Activated CD4-positive, alpha-beta T cell treated with anti-CD3 and anti-CD28 coated beads, Interleukin-2, amount 10 ng/mL, durations not matched to agents 24 days and 14 days (primary cell): Measurements from ENCODE around the gene GNAI1. TPM values are rescaled to one million over a fixed set of nuclear protein-coding genes. Genes with fewer than 3 reads are reported as not detected.

Source experiments
- DNase-seq: peaks from one replicate; pipeline ENCODE4 v3.0.0; 2022
- H3K27ac Mint-ChIP-seq: one replicate; pipeline ENCODE4 v1.8.0; 2022; ENCODE audit warnings: mild to moderate bottlenecking, mixed read lengths
- H3K27me3 Mint-ChIP-seq: one replicate; pipeline ENCODE4 v1.8.0; 2022; ENCODE audit warnings: mixed read lengths
- H3K36me3 Mint-ChIP-seq: one replicate; pipeline ENCODE4 v1.8.0; 2022; ENCODE audit warnings: low read depth, mild to moderate bottlenecking, mixed read lengths
- H3K4me1 Mint-ChIP-seq: one replicate; pipeline ENCODE4 v1.8.0; 2021; ENCODE audit warnings: mixed read lengths
- H3K4me3 Mint-ChIP-seq: one replicate; pipeline ENCODE4 v1.8.0; 2022; ENCODE audit warnings: mild to moderate bottlenecking, moderate library complexity, mixed read lengths
- H3K9me3 Mint-ChIP-seq: one replicate; pipeline ENCODE4 v1.8.0; 2021; ENCODE audit warnings: mixed read lengths
- intact Hi-C: fragments of 100-400 bp; cut with micrococcal nuclease; formaldehyde crosslinking; loops from one replicate; pipeline ENCODE4 v1.15.1; 2023
- total RNA-seq: library from RNA; stranded (reverse); gene quantifications from 2 replicates; pipeline ENCODE4 v1.2.3, GENCODE V29; 2022

GNAI1 gene
- total RNA-seq, 1 donor from 2014 or later: 5.7 TPM

DNA sequence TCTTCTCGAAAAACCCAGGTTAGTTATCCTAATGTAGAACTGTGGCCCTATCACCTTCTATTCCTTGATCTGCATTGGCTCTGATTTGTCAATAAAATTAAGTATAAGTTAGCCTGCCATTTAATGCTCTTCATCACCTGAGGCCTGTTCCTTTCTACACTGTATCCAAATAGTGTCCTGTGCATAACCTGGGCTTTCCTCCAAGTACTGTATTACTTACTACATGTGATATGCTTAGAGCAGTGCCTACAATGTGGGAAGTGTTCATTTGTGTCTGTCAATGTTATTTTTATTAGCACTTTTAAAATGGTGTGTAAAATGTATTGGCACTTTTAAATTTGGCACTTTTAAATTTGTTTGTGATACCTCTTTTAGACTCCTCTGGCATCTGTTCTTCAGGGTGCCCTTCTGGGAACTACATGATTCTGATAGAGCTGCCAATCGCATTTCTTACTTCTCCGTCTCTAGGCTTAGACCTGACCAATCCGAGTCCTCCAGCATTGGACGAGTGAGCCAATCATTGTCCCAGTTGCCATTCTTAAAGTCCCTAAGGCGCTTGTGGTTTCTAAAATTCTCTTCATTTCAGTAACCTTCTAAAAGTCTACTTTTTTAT, 85.5 kb downstream of the GNAI1 start:
- H3K36me3 Mint-ChIP-seq: no peaks in the 10 kb centered on the region
- no peak overlapping the region for H3K27ac Mint-ChIP-seq
- no peak overlapping the region for H3K4me3 Mint-ChIP-seq
- no peaks in the 10 kb centered on the region for H3K27me3 Mint-ChIP-seq
- intact Hi-C loops: no loop called here
- H3K9me3 Mint-ChIP-seq: no peaks in the 10 kb centered on the region
- DNase-seq: no peak
- peaks cover 9% of the 10 kb centered on the region for H3K4me1 Mint-ChIP-seq

DNA sequence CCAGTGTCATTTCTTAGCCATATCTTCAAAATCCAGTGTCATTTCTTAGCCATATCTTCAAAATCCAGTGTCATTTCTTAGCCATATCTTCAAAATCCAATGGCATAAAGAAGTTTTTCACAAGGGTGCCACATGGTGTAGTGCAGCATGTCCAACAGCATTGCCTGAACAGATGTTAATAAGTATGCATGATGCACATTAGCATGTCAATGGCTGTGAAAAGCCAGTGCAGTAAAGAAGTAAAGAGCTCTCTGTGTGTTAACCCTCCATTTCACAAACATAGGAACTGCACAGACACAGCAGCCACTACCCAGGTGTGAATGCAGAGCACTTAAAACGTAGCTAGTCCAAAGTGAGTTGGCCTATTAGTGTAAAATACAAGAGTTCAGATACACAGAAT, 89.8 kb downstream of the GNAI1 start:
- Mint-ChIP-seq H3K27me3 (peaks cover 8% of the 10 kb centered on the region), H3K4me1 (no peaks in the 10 kb centered on the region), H3K4me3 (no peak overlapping the region), H3K36me3 (no peaks in the 10 kb centered on the region), H3K9me3 (no peaks in the 10 kb centered on the region), H3K27ac (no peak overlapping the region)
- DNase-seq: no peak
- intact Hi-C loops: no loop called here

DNA sequence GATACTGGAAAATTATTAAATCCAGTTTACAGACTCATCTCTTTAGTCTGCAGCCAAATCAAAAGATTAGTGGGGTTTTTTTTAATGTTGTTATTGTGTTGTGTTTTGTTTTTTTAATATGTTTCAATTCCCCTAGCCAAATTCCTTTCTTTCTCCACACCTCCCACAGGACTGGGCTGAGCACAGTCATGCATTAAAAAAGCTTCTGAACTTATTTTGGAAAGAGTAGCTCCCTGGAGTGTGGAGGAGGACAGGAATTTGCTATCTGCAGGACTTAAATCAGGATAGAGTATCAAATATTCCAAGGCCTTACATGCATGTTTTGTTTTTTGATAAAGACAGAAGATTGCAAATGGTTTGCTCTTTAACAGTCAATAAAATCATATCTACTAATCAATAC, 90.7 kb downstream of the GNAI1 start:
- H3K27me3 Mint-ChIP-seq: peaks cover 8% of the 10 kb centered on the region
- no peak overlapping the region for H3K4me3 Mint-ChIP-seq
- DNase-seq: no peak
- H3K4me1 Mint-ChIP-seq: no peaks in the 10 kb centered on the region
- H3K36me3 Mint-ChIP-seq: no peaks in the 10 kb centered on the region
- intact Hi-C loops: no loop called here
- H3K27ac Mint-ChIP-seq: no peak overlapping the region
- no peaks in the 10 kb centered on the region for H3K9me3 Mint-ChIP-seq

DNA sequence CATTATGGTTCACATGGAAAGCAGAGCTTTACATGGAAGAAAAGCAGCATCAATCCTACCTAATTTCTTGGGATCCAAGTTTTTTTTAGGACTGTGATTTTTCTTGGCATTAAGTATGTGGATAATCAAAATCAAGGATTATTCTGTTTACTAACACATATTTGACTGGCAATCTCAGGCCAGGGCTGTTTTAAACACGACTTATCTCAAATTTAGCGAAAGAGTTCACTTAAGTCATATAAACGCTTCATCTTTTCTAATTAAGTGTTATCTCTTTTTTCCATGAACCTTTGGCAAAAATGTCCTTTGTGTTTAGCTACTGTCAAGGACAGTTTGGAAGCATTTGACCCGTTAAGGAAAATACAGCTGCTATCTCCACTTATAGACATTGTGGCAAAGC, 92.0 kb downstream of the GNAI1 start:
- intact Hi-C loops: no loop called here
- Mint-ChIP-seq H3K36me3 (no peaks in the 10 kb centered on the region), H3K27me3 (peaks cover 8% of the 10 kb centered on the region), H3K27ac (no peak overlapping the region), H3K4me3 (no peak overlapping the region), H3K4me1 (no peaks in the 10 kb centered on the region), H3K9me3 (no peaks in the 10 kb centered on the region)
- DNase-seq: no peak

DNA sequence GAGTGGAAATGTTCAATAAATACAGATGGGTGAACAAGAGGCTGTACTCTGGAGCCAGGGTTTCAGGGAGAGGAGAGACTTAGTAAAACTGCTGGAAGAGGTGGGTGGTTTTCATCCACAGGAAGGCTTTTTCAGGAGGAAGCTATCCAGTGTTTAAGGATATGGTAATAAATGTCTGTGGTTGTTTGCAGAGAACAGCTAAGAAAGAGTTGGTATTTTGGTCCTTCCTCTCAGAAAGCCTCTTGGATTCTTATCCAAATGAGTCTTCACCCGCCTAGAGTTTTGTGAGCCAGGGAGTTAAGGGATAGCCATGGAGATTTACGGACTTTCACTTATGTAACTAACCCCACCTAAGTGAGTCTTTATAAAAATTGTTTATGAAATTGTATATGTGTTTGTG, 95.7 kb downstream of the GNAI1 start:
- Mint-ChIP-seq H3K27ac (no peak overlapping the region), H3K36me3 (no peaks in the 10 kb centered on the region), H3K9me3 (no peaks in the 10 kb centered on the region), H3K4me1 (no peaks in the 10 kb centered on the region), H3K4me3 (no peak overlapping the region), H3K27me3 (peaks cover 8% of the 10 kb centered on the region)
- intact Hi-C loops: loop anchor here (5.0 kb wide), 1 partner anchor 93 kb away; no protein-coding TSS in a partner anchor
- DNase-seq: no peak

DNA sequence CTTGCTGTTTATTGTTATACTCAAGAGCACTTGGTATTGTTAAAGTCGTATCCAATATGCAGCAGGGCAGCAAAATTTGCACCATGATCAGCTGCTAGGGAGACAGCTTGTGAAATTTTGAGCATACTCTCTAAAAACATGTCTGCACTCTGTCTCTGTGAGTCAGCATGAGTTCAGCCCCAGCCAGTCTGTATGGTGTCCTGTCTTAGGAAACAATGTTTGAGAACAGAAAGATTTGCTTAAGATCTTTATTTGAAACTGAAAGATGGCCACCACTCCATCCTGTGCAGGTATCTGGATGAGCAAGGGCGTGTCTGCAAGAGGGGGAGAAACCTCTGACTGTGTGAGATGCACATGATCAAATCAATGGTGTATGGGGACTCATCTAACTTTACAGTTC, 97.1 kb downstream of the GNAI1 start:
- peaks cover 8% of the 10 kb centered on the region for H3K27me3 Mint-ChIP-seq
- no peak overlapping the region for H3K27ac Mint-ChIP-seq
- H3K4me1 Mint-ChIP-seq: no peaks in the 10 kb centered on the region
- intact Hi-C loops: loop anchor here (2.0 to 5.0 kb wide), 2 partner anchors 94 to 153 kb away; no protein-coding TSS in a partner anchor
- no peak for DNase-seq
- H3K4me3 Mint-ChIP-seq: no peak overlapping the region
- H3K9me3 Mint-ChIP-seq: no peaks in the 10 kb centered on the region
- no peaks in the 10 kb centered on the region for H3K36me3 Mint-ChIP-seq

DNA sequence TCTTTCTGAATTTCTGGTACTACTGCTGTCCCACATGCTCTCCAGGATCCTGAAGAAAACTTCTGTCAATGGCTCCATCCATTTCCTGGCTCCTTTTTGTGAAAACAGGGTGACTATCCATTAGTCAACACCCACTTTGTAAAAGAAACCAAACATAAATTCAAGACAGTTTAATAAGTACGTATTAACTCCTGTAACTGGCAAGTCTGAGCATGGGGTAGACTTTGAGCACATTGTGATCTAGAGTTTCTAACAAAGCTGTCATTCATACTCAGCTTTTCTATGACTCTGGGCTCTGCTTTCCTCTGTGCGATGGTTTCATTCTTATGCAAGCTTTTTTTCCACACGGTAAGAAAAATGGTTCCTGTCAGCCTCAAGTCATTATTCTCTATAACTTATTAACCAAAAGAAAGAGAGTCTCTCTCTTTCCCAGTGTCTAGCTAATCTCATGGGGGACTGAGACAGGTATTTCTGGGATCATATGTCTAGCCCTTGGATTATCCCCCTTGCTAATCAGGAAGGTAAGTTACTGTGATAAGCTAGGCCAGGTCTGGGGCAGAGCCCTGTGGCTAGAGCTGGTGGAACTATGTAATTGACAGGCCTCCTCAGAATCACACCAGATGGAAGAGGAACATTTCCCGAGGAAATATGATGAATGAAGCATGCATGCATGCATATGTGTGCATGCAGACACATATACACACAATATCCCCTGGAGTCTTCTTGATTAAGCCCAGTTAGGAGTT, 98.5 kb downstream of the GNAI1 start:
- Mint-ChIP-seq H3K9me3 (no peaks in the 10 kb centered on the region), H3K27me3 (peaks cover 2% of the 10 kb centered on the region), H3K4me1 (no peaks in the 10 kb centered on the region)

DNA sequence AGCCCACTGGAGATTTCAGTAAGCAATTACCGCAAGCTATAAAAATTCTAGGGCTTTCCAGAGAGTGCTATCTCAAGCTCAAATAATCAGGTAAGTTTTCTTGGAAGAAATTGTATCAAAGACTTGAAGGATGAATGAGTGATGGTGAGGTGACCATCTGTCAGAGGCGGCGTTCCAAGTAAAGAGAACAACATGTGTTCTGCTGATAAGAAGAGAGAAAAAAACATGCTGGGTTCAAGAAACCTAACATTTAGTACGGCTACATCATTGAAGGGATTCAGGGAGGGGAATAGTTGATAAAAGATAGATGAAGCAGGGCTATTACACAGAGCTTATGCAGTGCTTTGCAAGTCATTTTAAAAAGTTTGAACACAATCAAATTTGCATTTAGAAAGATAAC, 100.7 kb downstream of the GNAI1 start:
- Mint-ChIP-seq H3K9me3 (no peaks in the 10 kb centered on the region), H3K27ac (no peak overlapping the region), H3K36me3 (no peaks in the 10 kb centered on the region), H3K4me1 (no peaks in the 10 kb centered on the region), H3K27me3 (no peaks in the 10 kb centered on the region), H3K4me3 (no peak overlapping the region)
- no peak for DNase-seq
- intact Hi-C loops: no loop called here

More for the DNA sequence above, 98.5 kb downstream of the GNAI1 start:
- DNase-seq: no peak
- no peaks in the 10 kb centered on the region for H3K36me3 Mint-ChIP-seq
- no peak overlapping the region for H3K4me3 Mint-ChIP-seq
- intact Hi-C loops: loop anchor here (2.0 to 5.0 kb wide), 2 partner anchors 96 to 154 kb away; no protein-coding TSS in a partner anchor
- H3K27ac Mint-ChIP-seq: no peak overlapping the region

DNA sequence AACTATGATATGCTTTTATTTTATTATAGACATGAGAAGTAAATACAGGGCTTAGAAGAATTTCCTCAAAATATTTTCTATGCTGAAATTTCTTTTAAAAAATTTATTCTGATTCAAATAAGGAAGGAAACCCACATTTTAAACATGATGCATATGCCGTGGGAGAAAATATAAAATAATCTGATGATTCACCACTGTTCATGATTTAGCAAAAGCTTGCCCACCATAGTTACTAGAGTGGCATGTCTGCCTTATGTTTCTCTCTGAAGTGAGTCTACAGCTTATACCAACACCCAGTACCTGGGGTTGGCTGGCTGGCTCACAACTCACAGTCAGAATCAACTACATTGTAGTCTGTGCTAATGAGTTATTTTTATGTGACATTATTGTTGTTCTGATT, 102.0 kb downstream of the GNAI1 start:
- H3K27ac Mint-ChIP-seq: no peak overlapping the region
- no peaks in the 10 kb centered on the region for H3K36me3 Mint-ChIP-seq
- H3K27me3 Mint-ChIP-seq: no peaks in the 10 kb centered on the region
- intact Hi-C loops: no loop called here
- H3K4me1 Mint-ChIP-seq: no peaks in the 10 kb centered on the region
- DNase-seq: no peak
- H3K9me3 Mint-ChIP-seq: no peaks in the 10 kb centered on the region
- H3K4me3 Mint-ChIP-seq: no peak overlapping the region

DNA sequence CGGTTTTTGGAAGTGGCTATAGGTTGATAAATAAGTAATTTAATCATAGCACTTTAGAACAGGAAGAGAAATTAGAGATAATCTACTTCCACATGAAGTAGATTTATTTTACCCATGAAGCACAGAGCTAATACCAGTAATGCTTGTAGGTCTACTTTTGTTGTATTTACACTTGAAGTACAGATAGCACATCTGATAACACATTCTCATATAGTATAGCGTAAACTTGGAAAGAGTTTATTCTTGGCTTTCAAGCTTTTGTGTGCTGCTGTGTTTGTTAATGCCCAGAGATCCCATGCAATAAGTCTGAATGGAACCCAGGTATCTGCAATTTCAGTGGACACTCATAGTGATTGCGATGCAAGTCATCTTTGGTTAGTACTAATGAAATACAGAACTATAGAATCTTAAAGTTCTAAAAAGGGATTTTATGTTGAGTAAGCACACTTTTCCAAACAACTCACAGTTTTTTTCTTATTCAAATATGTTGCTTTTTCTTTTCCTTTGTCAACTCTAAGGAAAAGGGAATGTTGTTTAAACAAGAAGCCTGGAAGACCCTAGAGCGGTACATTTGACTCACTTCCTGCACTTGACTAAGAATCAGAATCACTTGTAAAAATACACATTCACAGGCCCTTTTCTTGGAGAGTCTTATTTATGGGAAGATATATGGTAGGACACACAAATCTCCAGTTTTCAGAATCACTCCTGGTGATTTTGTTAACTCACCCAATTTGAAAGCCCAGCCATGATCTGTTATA, 105.8 kb downstream of the GNAI1 start:
- intact Hi-C loops: no loop called here
- no peak for DNase-seq
- no peaks in the 10 kb centered on the region for H3K4me1 Mint-ChIP-seq
- H3K27ac Mint-ChIP-seq: no peak overlapping the region
- H3K9me3 Mint-ChIP-seq: no peaks in the 10 kb centered on the region
- no peak overlapping the region for H3K4me3 Mint-ChIP-seq
- H3K27me3 Mint-ChIP-seq: peaks cover 4% of the 10 kb centered on the region
- H3K36me3 Mint-ChIP-seq: no peaks in the 10 kb centered on the region

DNA sequence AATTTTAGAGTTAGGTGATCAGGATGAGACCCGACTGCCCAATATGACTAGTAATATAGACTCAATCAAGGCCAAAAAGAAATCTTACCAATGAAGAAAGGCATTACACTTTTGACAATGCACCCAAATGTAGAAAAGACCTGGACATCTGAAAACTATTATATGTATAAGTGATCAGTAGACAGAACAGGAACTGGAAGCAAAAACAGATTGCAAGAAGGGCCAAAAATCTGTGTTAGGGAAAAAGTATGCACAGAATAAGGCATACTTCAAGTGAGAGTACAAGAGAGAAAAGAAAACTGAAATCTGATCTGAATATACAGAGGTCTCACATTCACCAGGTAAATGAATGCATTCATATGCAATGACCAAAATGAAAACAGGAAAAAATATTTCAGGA, 107.0 kb downstream of the GNAI1 start:
- Mint-ChIP-seq H3K27me3 (peaks cover 4% of the 10 kb centered on the region), H3K4me1 (no peaks in the 10 kb centered on the region), H3K27ac (no peak overlapping the region), H3K36me3 (no peaks in the 10 kb centered on the region), H3K9me3 (no peaks in the 10 kb centered on the region), H3K4me3 (no peak overlapping the region)
- DNase-seq: no peak
- intact Hi-C loops: no loop called here

DNA sequence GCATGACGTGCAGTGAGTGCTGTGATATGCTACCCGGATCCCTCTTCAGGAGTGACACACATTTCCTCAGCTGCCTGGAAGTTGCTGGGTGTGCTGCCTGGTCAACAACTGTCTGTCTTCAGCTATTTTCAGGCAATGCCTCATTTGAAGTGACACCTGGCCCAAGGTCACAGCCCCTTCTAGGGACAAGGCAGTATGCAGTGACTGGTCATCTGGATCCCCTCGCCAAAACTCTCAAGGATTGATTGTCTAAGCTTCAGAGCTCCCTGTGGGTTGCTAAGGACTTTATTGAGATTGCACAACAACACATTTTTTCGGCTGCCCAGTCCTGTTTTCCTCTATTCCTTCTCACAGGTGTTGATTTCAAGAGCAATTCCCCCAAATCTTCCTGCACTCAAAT, 108.8 kb downstream of the GNAI1 start:
- peaks cover 4% of the 10 kb centered on the region for H3K27me3 Mint-ChIP-seq
- no peaks in the 10 kb centered on the region for H3K36me3 Mint-ChIP-seq
- no peak for DNase-seq
- H3K9me3 Mint-ChIP-seq: no peaks in the 10 kb centered on the region
- intact Hi-C loops: no loop called here
- no peak overlapping the region for H3K4me3 Mint-ChIP-seq
- H3K4me1 Mint-ChIP-seq: no peaks in the 10 kb centered on the region
- H3K27ac Mint-ChIP-seq: no peak overlapping the region

DNA sequence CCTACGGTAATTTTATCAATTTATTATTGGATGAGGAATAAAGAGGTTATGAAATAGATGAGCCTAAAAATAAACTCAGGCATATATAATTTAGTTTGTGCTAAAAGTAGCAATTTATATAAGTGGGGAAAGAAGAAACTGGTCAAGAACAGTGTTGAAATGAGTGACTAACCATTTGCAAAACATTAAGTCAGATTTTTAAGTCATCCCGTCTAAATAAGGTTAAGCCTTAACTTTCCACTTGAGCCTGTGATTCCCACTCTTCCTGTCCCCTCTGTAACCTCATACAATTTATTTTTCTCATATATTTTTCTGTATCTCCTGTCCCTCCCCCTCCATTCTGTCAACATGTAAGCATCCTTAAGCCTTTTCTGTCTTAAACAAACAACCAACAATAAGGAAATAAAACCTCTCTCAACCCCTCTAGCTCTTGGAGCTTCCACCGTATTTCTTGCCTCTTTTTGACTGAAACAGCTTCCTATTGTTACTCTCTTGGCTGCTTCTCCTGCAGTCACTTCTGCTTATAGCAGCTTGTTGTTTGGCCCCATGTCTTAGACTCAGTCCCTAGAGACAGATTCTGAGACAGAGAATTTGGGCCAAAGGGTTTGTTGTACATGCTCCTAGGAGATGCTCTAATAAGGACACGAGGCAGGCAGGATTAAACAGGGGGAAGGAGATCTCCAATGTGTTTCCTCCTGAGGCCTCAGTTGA, 109.7 kb downstream of the GNAI1 start:
- intact Hi-C loops: no loop called here
- H3K9me3 Mint-ChIP-seq: no peaks in the 10 kb centered on the region

DNA sequence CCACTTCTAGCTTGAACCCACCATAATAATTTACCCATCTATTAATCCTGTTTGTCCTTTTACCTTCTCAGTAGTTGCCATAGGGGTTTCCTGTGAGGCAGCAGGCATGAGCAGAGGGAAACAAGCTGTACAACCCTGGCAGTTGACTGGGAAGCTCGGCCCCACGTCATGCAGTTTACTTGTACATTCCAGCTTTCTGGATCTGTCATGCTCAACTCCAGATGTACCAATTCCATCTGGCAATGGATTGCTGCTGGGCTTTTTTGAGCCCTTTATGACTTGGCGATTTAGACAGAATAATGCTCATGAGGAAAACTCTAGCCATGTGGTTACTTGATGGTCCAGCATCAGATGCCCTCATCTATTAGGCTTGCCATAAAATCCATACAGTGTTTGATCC, 112.5 kb downstream of the GNAI1 start:
- no peak for DNase-seq
- Mint-ChIP-seq H3K36me3 (no peaks in the 10 kb centered on the region), H3K27me3 (peaks cover 4% of the 10 kb centered on the region), H3K27ac (no peak overlapping the region), H3K9me3 (no peaks in the 10 kb centered on the region), H3K4me3 (no peak overlapping the region), H3K4me1 (peaks cover 2% of the 10 kb centered on the region)
- intact Hi-C loops: no loop called here

More for the DNA sequence above, 109.7 kb downstream of the GNAI1 start:
- DNase-seq: no peak
- Mint-ChIP-seq H3K4me1 (no peaks in the 10 kb centered on the region), H3K4me3 (no peak overlapping the region), H3K27ac (no peak overlapping the region), H3K36me3 (no peaks in the 10 kb centered on the region), H3K27me3 (peaks cover 4% of the 10 kb centered on the region)
